OCI-LY7 (cell line): Measurements from ENCODE around the gene DCAF15. TPM values are rescaled to one million over a fixed set of nuclear protein-coding genes. Genes with fewer than 3 reads are reported as not detected.

Experiments
- BruUV-seq: library from RNA; stranded (reverse); fragments of 400-500 nt; replicated peaks from 2 replicates; lab custom pipeline; 2021; lab: Mats Ljungman, UMichigan
- CTCF ChIA-PET: fragments of 300-600 bp; sonication (Branson Sonifier 250); formaldehyde crosslinking; loops from one replicate; lab custom pipeline; 2022; ENCODE audit warnings: antibody characterized with exemption; ENCODE audit not compliant: unreplicated experiment; lab: Charles Lee
- POLR2A ChIA-PET: fragments of 300-600 bp; sonication (Branson Sonifier 250); formaldehyde crosslinking; loops from one replicate; lab custom pipeline; 2022; ENCODE audit warnings: antibody characterized with exemption; lab: Charles Lee
- DNase-seq: peaks from one replicate; pipeline ENCODE4 v3.0.0-alpha.2; 2015; ENCODE audit warnings: low spot score
- H2AFZ ChIP-seq: fragments of 200-600 bp; sonication (generic), shearing (Covaris generic); 2 replicates; pipeline ENCODE4 v1.6.1; 2014; ENCODE audit warnings: mild to moderate bottlenecking, antibody characterized with exemption, low read length, moderate library complexity
- H3K27ac ChIP-seq: fragments of 200-600 bp; sonication (generic); 2 replicates; pipeline ENCODE4 v1.5.1; 2014; ENCODE audit warnings: mixed run types, low read depth, mild to moderate bottlenecking, moderate library complexity, low read length, inconsistent platforms; ENCODE audit not compliant: poor library complexity, severe bottlenecking
- H3K36me3 ChIP-seq: fragments of 200-600 bp; sonication (generic); 2 replicates; pipeline ENCODE4 v1.6.1; 2014; ENCODE audit warnings: mild to moderate bottlenecking, antibody characterized with exemption, low read length, moderate library complexity, mixed read lengths; ENCODE audit not compliant: insufficient read depth
- H3K4me1 ChIP-seq: fragments of 200-600 bp; sonication (generic); 2 replicates; pipeline ENCODE4 v1.5.1; 2014; ENCODE audit warnings: mild to moderate bottlenecking, low read length; ENCODE audit not compliant: insufficient read depth, poor library complexity, severe bottlenecking
- H3K4me2 ChIP-seq: fragments of 200-600 bp; sonication (generic); 2 replicates; pipeline ENCODE4 v1.6.1; 2014; ENCODE audit warnings: mild to moderate bottlenecking, low read length
- H3K4me3 ChIP-seq: fragments of 200-600 bp; sonication (generic); 2 replicates; pipeline ENCODE4 v1.5.1; 2014; ENCODE audit warnings: mild to moderate bottlenecking, low read depth, low read length; ENCODE audit not compliant: poor library complexity, severe bottlenecking
- H3K79me2 ChIP-seq: fragments of 200-600 bp; sonication (generic); 2 replicates; pipeline ENCODE4 v1.6.1; 2016; ENCODE audit warnings: low read depth, mild to moderate bottlenecking, low read length, moderate library complexity, mixed read lengths; ENCODE audit not compliant: insufficient read depth
- H3K9me2 ChIP-seq: fragments of 200-600 bp; sonication (generic); 2 replicates; pipeline ENCODE4 v1.6.1; 2016; ENCODE audit warnings: mild to moderate bottlenecking, low read length, mixed read lengths; ENCODE audit not compliant: insufficient read depth
- H3K9me3 ChIP-seq: fragments of 200-600 bp; sonication (generic); 2 replicates; pipeline ENCODE4 v1.6.1; 2014; ENCODE audit warnings: mild to moderate bottlenecking, mixed run types, low read length, mixed read lengths
- H4K20me1 ChIP-seq: fragments of 200-600 bp; sonication (generic); 2 replicates; pipeline ENCODE4 v1.6.1; 2014; ENCODE audit warnings: mild to moderate bottlenecking, antibody characterized with exemption, low read length, moderate library complexity, mixed read lengths; ENCODE audit not compliant: insufficient read depth
- CTCF ChIP-seq: fragments of 200-600 bp; sonication (generic); conservative IDR thresholded peaks from 2 replicates; pipeline ENCODE4 v1.5.1; 2014; ENCODE audit warnings: mild to moderate bottlenecking, antibody characterized with exemption, low read length, moderate library complexity, mixed read lengths
- EZH2phosphoT487 ChIP-seq: fragments of 200-600 bp; sonication (generic); IDR thresholded peaks from 2 replicates; pipeline ENCODE4 v1.6.1; 2018; ENCODE audit warnings: low read depth, borderline replicate concordance, mild to moderate bottlenecking, mixed run types, antibody characterized with exemption, low read length, moderate library complexity, mixed read lengths
- intact Hi-C: fragments of 100-400 bp; cut with micrococcal nuclease; formaldehyde crosslinking; loops from one replicate; pipeline ENCODE4 v1.10.0; 2022; ENCODE audit not compliant: unreplicated experiment
- total RNA-seq, 2 experiments: library from RNA; depleted of rRNA in 1 of 2; stranded (reverse); fragments of >200 nt in 1 of 2; shearing (Covaris generic) in 1 of 2; gene quantifications; 2 replicates each; pipeline ENCODE4 v1.2.3, GENCODE V29; 2014 to 2022

DCAF15 gene
- total RNA-seq, 2 experiments from 2014 or later: 71.3 to 86.2 TPM

GRCh38 chr19:13957051-13957450, 4.7 kb downstream of the DCAF15 start:
- intact Hi-C loops: no loop called here
- DNase-seq: no peak
- no peak overlapping the region for H3K27ac ChIP-seq
- no peaks in the 10 kb centered on the region for H4K20me1 ChIP-seq
- H3K9me2 ChIP-seq: no peaks in the 10 kb centered on the region
- ChIA-PET CTCF (no interaction called here), POLR2A (no interaction called here)
- H3K9me3 ChIP-seq: no peaks in the 10 kb centered on the region
- H3K4me3 ChIP-seq: no peak overlapping the region
- no peak for TF ChIP-seq EZH2phosphoT487
- no peak for TF ChIP-seq CTCF
- peaks cover 16% of the 10 kb centered on the region for H3K79me2 ChIP-seq
- no TSS peak for BruUV-seq
- H3K36me3 ChIP-seq: peaks cover 72% of the 10 kb centered on the region
- peaks cover 11% of the 10 kb centered on the region for H3K4me1 ChIP-seq
- no peak overlapping the region for H2AFZ ChIP-seq
- H3K4me2 ChIP-seq: no peak overlapping the region

GRCh38 chr19:13958043-13958442, 5.7 kb downstream of the DCAF15 start:
- peaks cover 79% of the 10 kb centered on the region for H3K36me3 ChIP-seq
- intact Hi-C loops: no loop called here

More at GRCh38 chr19:13958043-13958442, 5.7 kb downstream of the DCAF15 start:
- Histone ChIP-seq H3K4me1 (peaks cover 11% of the 10 kb centered on the region), H3K27ac (no peak overlapping the region), H2AFZ (no peak overlapping the region), H3K9me3 (no peaks in the 10 kb centered on the region), H3K4me3 (no peak overlapping the region), H3K79me2 (peaks cover 12% of the 10 kb centered on the region), H3K4me2 (no peak overlapping the region), H4K20me1 (no peaks in the 10 kb centered on the region), H3K9me2 (no peaks in the 10 kb centered on the region)
- TF ChIP-seq CTCF (no peak), EZH2phosphoT487 (no peak)
- BruUV-seq: no TSS peak
- ChIA-PET POLR2A (no interaction called here), CTCF (no interaction called here)
- no peak for DNase-seq
